8988T (cell line): ENCODE measurements around the gene PRKAR1B.
"Not testable (repeated sequence)": the region's sequence is repeated elsewhere in the genome, so short reads cannot be mapped to it uniquely, and the experiment has no call there.

ENCODE experiments used
- DNase-seq: peaks from one replicate; pipeline ENCODE4 v3.0.0; 2011

Gene PRKAR1B

DNA sequence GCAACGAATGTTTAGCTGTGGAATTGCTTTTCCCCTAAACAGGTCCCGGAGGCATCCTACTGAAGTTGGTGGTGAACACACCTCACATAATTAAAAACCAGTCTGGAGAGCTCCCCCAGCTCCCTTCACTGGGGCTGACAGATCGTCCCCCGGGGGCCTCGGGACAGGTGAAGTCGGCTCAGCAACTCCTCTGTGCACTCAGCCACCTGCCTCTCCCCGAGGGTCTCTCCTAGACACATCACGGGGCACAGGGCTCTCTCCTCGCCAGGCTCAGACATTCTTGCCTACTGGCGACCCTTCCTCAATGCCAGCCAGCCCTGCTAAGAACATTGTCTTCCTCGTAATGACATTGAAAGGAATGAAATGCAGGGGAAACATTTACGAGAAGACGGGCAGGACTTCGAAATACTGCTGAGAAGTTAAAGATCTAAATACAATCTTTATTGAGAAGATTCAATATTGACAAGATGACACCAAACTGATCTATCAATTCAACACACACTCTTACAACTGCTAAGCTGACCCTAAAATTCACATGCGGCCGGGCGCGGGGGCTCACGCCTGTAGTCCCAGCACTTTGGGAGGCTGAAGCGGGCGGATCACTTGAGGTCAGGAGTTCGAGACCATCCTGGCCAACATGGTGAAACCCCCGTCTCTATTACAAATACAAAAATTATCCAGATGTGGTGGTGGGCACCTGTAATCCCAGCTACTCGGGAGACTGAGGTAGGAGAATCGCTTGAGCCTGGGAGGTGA lies 88.6 kb downstream of the PRKAR1B start:
- DNase-seq, result no peak

GRCh38 chr7:637826-638225 lies 89.3 kb downstream of the PRKAR1B start:
- no peak for DNase-seq

DNA sequence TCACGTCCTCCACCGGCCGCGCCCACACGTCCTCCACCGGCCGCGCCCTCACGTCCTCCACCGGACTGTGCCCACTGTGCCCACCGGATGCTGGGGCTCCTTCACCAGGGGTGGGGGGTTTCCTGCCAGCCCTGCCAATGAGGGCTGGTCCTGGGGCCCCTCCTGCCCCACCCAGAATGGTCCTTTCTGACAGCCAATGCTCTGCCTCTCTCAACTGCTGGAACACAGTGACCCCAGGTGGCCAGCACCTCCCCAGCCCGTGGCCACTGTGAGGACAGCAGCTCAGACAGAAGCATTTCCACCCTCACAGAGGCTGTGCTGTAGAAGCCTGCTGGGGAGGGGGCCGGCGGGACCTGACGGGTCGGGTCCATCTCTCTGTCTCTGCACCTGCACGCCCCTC lies 90.7 kb downstream of the PRKAR1B start:
- peak; percentile 85 for DNase-seq

DNA sequence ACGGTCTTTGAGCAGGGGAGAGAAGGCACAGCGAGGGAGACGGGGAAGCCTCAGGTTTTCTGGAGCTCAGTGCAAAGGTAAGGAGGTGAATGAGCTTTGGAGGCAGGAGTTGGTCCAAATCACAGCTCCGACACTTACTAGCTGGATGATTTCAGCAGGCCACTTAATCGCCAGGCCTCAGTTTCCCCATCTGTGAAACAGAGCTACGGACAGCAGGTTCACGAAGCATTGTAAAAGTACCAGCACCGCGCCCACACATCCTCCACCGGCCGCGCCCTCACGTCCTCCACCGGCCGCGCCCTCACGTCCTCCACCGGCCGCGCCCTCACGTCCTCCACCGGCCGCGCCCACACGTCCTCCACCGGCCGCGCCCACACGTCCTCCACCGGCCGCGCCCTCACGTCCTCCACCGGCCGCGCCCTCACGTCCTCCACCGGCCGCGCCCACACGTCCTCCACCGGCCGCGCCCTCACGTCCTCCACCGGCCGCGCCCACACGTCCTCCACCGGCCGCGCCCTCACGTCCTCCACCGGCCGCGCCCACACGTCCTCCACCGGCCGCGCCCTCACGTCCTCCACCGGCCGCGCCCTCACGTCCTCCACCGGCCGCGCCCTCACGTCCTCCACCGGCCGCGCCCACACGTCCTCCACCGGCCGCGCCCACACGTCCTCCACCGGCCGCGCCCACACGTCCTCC lies 91.2 kb downstream of the PRKAR1B start:
- not testable (repeated sequence) for DNase-seq

- DNase-seq, result no peak
These were observed 91.9 kb downstream of the PRKAR1B start for GRCh38 chr7:635227-635626.

DNA sequence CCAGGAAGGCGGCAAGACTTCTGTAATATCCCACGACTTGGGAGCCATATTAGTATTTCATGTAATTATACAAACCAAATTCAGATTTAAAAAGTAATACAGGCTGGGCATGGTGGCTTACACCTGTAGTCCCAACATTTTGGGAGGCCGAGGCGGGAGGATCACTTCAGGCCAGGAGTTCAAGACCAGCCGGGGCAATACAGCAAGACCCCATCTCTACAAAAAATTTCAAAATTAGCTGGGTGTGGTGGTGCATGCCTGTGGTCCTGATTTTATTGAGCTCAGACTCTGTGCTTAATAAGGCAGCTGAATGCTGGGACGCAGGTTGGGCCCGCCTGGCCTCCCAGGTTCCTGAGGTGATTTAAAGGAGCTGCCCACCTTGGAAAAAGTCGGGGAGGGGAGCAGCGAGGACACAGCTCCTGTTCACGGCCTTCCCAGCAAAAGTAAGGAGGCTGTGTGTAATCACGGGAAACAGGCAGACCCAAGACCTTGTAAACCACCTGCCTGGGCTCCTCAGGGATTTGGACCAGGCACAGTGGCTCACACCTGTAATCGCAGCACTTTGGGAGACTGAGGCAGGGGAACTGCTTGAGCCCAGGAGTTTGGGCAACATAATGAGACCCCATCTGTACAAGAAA lies 93.6 kb downstream of the PRKAR1B start:
- DNase-seq, result no peak

DNA sequence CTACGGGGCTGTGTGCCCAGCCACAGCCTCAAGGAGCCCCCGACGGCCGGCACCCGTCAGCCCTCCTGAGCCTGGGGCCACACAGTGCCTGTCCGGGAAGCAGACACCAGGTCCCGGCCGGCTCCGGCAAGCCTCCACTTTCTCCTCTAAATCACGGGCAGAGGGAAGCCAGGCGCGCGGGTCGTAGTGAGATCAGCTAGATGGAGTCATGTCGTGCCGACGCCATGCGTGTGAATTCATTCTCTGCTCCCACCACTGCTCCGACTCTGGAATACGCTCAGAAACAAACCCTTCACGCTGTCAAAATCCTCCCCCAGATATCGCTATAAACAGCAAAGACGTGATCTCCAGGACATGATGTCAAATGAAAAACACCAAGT lies 94.3 kb downstream of the PRKAR1B start:
- no peak for DNase-seq

GRCh38 chr7:631964-632830 lies 94.9 kb downstream of the PRKAR1B start:
- DNase-seq, result no peak

DNA sequence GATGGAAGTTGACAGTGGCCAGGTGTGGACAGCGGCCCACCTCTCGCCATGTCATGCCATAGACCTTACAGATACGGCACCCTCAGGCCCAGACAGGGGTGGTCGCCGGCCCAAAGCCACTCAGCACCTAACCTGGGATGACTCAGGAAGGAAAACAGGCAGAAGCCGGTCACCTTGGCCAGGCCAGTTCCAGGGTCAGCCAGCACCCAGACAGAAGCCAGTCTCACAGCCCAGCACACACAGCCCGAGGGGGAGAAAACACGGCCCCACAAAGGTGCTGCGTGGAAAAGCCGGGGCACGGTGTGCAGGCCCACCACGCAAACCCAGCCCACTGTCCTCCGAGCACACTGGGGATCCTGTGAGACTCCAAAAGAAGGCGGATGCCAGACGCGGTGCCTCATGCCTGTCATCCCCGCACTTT lies 95.8 kb downstream of the PRKAR1B start:
- no peak for DNase-seq

DNA sequence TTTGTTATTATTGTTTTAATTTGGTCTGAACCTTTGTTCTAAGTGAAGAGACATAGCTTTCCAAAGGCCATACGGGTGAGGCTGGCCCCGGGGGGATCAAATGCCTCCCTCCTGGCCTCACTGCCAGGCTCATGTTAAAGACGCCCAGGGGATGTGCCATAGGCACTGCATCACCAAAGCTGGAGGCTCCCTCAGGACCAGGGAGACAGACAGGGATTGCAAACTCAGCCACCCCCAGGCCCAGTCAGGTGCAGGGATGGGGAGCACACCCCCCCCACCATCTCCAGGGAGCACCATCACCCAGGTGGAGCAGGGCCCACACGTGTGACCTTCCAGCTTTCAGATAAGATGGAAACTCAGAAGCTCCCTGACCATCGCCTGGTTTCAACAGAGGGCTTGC lies 96.5 kb downstream of the PRKAR1B start:
- DNase-seq, result no peak

GRCh38 chr7:630111-630511 lies 97.0 kb downstream of the PRKAR1B start:
- DNase-seq, result no peak

GRCh38 chr7:628826-629225 lies 98.3 kb downstream of the PRKAR1B start:
- no peak for DNase-seq

DNA sequence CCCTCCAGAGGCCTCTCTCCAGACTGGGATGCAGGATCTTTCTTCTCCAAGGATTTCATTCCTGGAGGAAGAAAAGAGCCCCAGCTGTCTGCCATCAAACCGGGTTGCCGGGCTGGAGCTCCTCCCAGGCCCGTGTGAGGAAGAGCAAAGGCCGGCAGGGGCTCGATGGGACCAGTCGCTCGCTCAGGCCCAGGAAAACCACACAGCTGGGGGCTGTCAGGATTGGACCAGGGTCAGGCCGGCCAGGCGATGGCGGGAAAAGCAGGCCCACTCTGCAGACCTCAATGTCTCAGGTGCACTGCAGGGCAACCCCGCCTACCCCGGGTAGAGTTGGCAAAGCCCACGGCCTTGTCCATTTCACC lies 98.7 kb downstream of the PRKAR1B start:
- DNase-seq, result no peak

DNA sequence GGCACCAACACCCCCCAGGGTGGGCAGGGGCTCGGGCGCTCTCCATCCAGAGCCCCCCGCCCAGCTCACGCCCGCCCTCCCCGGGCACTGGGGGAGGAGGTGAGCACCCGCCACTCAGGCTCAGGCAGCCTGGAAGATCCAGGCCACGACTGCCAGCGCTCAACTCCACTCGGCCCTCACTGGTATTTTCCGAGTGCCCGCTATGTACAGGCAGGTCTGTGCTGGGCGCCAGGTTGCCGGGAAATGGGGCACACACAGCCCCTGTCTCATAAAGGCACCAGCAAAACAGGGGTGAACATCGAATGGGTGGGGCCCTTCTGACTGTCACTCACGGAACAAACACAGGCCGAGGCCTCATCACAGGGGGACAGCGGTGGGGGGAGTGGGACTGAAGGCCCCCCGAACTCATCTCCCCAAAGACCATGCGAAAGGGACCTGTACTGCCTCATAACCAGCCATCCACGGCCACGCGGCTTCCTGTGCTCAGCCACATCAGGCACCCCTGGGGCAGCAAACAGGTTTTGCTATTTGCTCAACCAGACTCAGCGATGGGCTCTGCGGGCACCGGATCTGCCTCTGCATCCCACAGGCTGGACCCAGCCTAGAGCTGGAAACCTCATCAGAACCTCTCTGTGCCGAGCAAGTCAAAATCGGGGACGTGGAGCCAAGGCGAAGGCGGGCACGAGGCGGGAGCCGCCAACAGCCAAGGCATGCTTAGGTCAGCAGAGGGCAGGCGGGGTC lies 99.2 kb downstream of the PRKAR1B start:
- DNase-seq, result no peak

- DNase-seq, result no peak
These were observed 101.6 kb downstream of the PRKAR1B start for GRCh38 chr7:625376-625971.

GRCh38 chr7:623464-623863 lies 103.6 kb downstream of the PRKAR1B start:
- no peak for DNase-seq

DNA sequence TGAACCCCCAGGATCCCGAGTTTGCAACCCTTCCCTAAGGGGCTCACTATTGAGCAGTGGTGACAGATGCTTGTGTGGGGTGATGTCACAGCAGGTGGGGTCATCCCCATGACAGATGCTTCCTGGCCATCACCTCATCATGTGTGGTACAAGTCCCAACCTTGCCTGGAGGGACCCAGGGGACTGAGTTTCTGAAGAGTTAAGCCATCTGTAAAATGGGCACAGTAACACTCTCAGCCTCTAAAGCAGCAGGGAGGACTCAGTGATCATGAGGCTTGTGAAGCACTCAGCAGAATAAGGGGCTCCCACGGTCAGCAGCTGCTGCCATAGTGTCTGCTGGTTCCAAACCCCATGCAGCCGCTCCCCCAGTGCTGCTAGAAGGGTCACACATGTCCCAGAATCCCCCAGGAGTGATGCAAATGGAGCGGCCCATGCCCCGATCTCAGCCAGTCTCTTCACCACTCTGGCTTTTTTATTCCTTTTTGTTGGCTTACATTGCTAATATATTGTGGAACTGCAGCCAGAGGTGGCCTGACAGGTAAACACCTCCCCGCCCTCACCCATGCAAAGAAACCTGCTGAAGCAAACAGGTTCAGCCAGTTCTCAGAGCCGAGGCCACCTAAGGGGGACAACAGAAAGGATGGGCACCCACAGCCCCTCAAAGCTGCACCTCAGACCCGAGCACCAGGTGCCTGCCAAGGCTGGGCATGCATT lies 105.4 kb downstream of the PRKAR1B start:
- DNase-seq, result no peak

- no peak for DNase-seq
These were observed 106.2 kb downstream of the PRKAR1B start for GRCh38 chr7:620885-621284.

DNA sequence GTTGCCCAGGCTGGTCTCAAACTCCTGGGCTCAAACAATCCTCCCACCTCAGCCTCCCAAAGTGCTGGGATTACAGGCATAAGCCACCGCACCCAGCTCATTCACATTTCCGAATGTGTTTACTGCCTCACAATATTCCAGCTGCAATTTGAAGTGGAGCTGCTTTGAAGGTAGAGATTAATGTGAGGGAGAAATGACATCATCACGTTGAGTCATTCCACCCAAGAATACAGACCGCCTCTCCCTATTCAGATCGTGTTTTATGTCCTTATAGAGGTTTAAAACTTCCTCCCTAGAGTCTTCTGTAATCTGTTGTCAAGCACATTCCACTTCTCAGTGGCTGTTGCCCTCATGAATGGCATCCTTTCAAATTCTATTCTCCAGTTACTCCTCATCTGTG lies 107.0 kb downstream of the PRKAR1B start:
- no peak for DNase-seq

DNA sequence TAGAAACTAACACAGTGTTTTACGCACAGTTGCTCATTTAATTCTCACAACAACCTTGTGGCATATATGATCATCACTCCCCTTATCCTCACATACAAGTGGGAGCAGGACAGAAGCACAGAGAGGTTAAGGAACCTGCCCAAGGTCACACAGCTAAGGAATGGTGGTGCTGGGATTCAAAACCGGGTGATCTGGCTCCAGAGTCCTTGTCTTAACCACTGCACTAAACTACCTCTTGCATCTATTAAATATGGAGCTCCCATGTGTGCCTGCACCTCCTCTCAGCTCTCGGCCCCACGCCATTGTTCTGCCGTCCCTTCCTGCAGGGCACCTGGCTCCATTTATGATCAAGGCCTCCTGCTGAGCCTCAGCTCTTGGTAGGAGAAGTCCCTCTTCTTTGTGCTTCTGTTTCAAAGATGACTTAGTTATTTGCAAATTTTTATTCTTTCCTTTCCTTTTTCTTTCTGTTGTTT lies 107.7 kb downstream of the PRKAR1B start:
- no peak for DNase-seq
